ENCODE data around the gene NAALADL2.
"Not testable (repeated sequence)": the region's sequence is repeated elsewhere in the genome, so short reads cannot be mapped to it uniquely, and the experiment has no call there.

NAALADL2 gene

DNA sequence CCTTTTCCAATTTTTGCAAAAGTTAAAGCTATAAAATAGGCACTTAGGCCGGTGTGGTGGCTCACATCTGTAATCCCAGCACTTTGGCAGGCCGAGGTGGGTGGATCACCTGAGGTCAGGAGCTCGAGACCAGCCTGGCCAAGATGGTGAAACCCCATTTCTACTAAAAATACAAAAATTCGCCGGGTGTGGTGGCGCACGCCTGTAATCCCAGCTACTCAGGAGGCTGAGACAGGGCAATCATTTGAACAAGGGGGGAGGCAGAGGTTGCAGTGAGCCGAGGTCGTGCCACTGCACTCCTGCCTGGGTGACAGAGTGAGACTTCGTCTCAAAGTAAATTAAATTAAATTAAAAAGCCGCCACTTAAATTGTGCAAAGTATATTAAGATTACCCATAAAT, 412.3 kb downstream of the NAALADL2 start:
- H3K9me3 ChIP-seq (ENCODE audit: insufficient read depth, low read depth, low read length); H3K23ac ChIP-seq (ENCODE audit: low read length); H4K12ac ChIP-seq (ENCODE audit: low read depth, low read length); H4K91ac ChIP-seq (ENCODE audit: low read depth, low read length); H2BK12ac ChIP-seq (ENCODE audit: low read length); H3K4me2 ChIP-seq (ENCODE audit: low read length); H2AFZ ChIP-seq (ENCODE audit: insufficient read depth, low read length, poor library complexity); H4K8ac ChIP-seq (ENCODE audit: low read depth, low read length); H3K14ac ChIP-seq (ENCODE audit: low read length); H3K9ac ChIP-seq (ENCODE audit: low read length); H2AK5ac ChIP-seq (ENCODE audit: low read length); H3K4me1 ChIP-seq (ENCODE audit: control insufficient read depth in 1 of 2, insufficient read depth in 2 of 2, low read length in 2 of 2); H2BK5ac ChIP-seq (ENCODE audit: low read depth, low read length, poor library complexity); H3K27me3 ChIP-seq (ENCODE audit: insufficient read depth, low read length); H3K36me3 ChIP-seq (ENCODE audit: control insufficient read depth in 1 of 2, insufficient read depth in 2 of 2, low read length in 2 of 2); H3K18ac ChIP-seq (ENCODE audit: low read length); DNase-seq; H3K79me1 ChIP-seq (ENCODE audit: low read length); H3K27ac ChIP-seq (ENCODE audit: low read depth, low read length); H3K4ac ChIP-seq (ENCODE audit: low read depth, low read length); H2BK120ac ChIP-seq (ENCODE audit: insufficient read depth, low read length, poor library complexity); H3K4me3 ChIP-seq (ENCODE audit: low read depth, low read length); H3K79me2 ChIP-seq (ENCODE audit: control insufficient read depth, insufficient read depth, low read length, poor library complexity): not testable (repeated sequence)
- no CpG with 5 or more reads among the region's 11 CpGs for WGBS (ENCODE audit: extremely low coverage, insufficient coverage, insufficient read length)

DNA sequence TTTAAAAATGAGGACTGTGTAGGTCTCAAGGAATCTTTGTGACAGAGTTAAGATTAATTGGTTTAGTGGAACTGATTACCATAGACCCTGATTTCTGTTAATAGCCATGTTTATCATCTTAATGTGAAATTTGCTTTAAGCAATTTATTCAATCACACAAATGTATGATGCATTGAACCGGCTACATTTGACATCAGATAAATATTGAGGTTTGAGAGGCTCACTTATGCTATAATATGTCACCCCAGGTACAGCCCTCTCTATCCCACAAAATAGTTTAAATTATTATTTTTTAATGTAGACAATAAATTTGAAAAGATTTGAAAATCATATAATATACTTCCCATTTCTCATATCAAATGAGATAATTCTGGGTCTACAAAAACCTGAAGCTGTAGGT, 413.3 kb downstream of the NAALADL2 start:
- Histone ChIP-seq H3K23ac (ENCODE audit: low read length) (no peak overlapping the region), H3K27ac (ENCODE audit: low read depth, low read length) (no peak overlapping the region), H3K14ac (ENCODE audit: low read length) (no peak overlapping the region), H3K4me3 (ENCODE audit: low read depth, low read length) (no peak overlapping the region), H3K27me3 (ENCODE audit: insufficient read depth, low read length) (no peaks in the 10 kb centered on the region), H4K91ac (ENCODE audit: low read depth, low read length) (no peak overlapping the region), H3K4ac (ENCODE audit: low read depth, low read length) (no peak overlapping the region), H3K36me3 (ENCODE audit: control insufficient read depth in 1 of 2, insufficient read depth in 2 of 2, low read length in 2 of 2) (no peaks in the 10 kb centered on the region), H3K18ac (ENCODE audit: low read length) (no peak overlapping the region), H3K4me1 (ENCODE audit: control insufficient read depth in 1 of 2, insufficient read depth in 2 of 2, low read length in 2 of 2) (no peaks in the 10 kb centered on the region), H2BK5ac (ENCODE audit: low read depth, low read length, poor library complexity) (no peak overlapping the region), H3K79me2 (ENCODE audit: control insufficient read depth, insufficient read depth, low read length, poor library complexity) (no peaks in the 10 kb centered on the region), H4K8ac (ENCODE audit: low read depth, low read length) (no peak overlapping the region), H2BK120ac (ENCODE audit: insufficient read depth, low read length, poor library complexity) (no peak overlapping the region), H3K9me3 (ENCODE audit: insufficient read depth, low read depth, low read length) (no peaks in the 10 kb centered on the region), H3K9ac (ENCODE audit: low read length) (no peak overlapping the region), H2BK12ac (ENCODE audit: low read length) (no peak overlapping the region), H4K12ac (ENCODE audit: low read depth, low read length) (no peak overlapping the region), H3K4me2 (ENCODE audit: low read length) (no peak overlapping the region), H2AFZ (ENCODE audit: insufficient read depth, low read length, poor library complexity) (no peak overlapping the region), H2AK5ac (ENCODE audit: low read length) (no peak overlapping the region), H3K79me1 (ENCODE audit: low read length) (no peaks in the 10 kb centered on the region)
- no peak for DNase-seq
- no CpG with 5 or more reads among the region's 1 CpG for WGBS (ENCODE audit: extremely low coverage, insufficient coverage, insufficient read length)

- H2BK120ac ChIP-seq (ENCODE audit: insufficient read depth, low read length, poor library complexity) = no peak overlapping the region
- no peaks in the 10 kb centered on the region for H3K79me1 ChIP-seq (ENCODE audit: low read length)
- no peak overlapping the region for H2BK12ac ChIP-seq (ENCODE audit: low read length)
- H3K79me2 ChIP-seq (ENCODE audit: control insufficient read depth, insufficient read depth, low read length, poor library complexity) = no peaks in the 10 kb centered on the region
- no peak overlapping the region for H3K14ac ChIP-seq (ENCODE audit: low read length)
- H2AK5ac ChIP-seq (ENCODE audit: low read length) = no peak overlapping the region
- no peak overlapping the region for H3K4me3 ChIP-seq (ENCODE audit: low read depth, low read length)
- H4K91ac ChIP-seq (ENCODE audit: low read depth, low read length) = no peak overlapping the region
- no CpG with 5 or more reads among the region's 4 CpGs for WGBS (ENCODE audit: extremely low coverage, insufficient coverage, insufficient read length)
- no peaks in the 10 kb centered on the region for H3K27me3 ChIP-seq (ENCODE audit: insufficient read depth, low read length)
- no peak overlapping the region for H4K12ac ChIP-seq (ENCODE audit: low read depth, low read length)
- H3K36me3 ChIP-seq (ENCODE audit: control insufficient read depth in 1 of 2, insufficient read depth in 2 of 2, low read length in 2 of 2) = no peaks in the 10 kb centered on the region
- no peak overlapping the region for H2BK5ac ChIP-seq (ENCODE audit: low read depth, low read length, poor library complexity)
- H3K4me2 ChIP-seq (ENCODE audit: low read length) = no peak overlapping the region
- H2AFZ ChIP-seq (ENCODE audit: insufficient read depth, low read length, poor library complexity) = no peak overlapping the region
- no peak for DNase-seq
- H3K9ac ChIP-seq (ENCODE audit: low read length) = no peak overlapping the region
- H3K23ac ChIP-seq (ENCODE audit: low read length) = no peak overlapping the region
- no peaks in the 10 kb centered on the region for H3K4me1 ChIP-seq (ENCODE audit: control insufficient read depth in 1 of 2, insufficient read depth in 2 of 2, low read length in 2 of 2)
- H3K9me3 ChIP-seq (ENCODE audit: insufficient read depth, low read depth, low read length) = no peaks in the 10 kb centered on the region
- no peak overlapping the region for H3K18ac ChIP-seq (ENCODE audit: low read length)
- no peak overlapping the region for H3K4ac ChIP-seq (ENCODE audit: low read depth, low read length)
- no peak overlapping the region for H4K8ac ChIP-seq (ENCODE audit: low read depth, low read length)
- no peak overlapping the region for H3K27ac ChIP-seq (ENCODE audit: low read depth, low read length)
These were observed 414.4 kb downstream of the NAALADL2 start for GRCh38 chr3:175273573-175273972.

- WGBS (ENCODE audit: extremely low coverage, insufficient coverage, insufficient read length) = no CpG with 5 or more reads among the region's 6 CpGs
- H3K4me1 ChIP-seq (ENCODE audit: control insufficient read depth in 1 of 2, insufficient read depth in 2 of 2, low read length in 2 of 2) = no peaks in the 10 kb centered on the region
- H2AK5ac ChIP-seq (ENCODE audit: low read length) = no peak overlapping the region
These were observed 414.9 kb downstream of the NAALADL2 start for GRCh38 chr3:175274056-175274455.

More at GRCh38 chr3:175274056-175274455, 414.9 kb downstream of the NAALADL2 start:
- Histone ChIP-seq H2BK120ac (ENCODE audit: insufficient read depth, low read length, poor library complexity) (no peak overlapping the region), H4K91ac (ENCODE audit: low read depth, low read length) (no peak overlapping the region), H3K79me1 (ENCODE audit: low read length) (no peaks in the 10 kb centered on the region), H3K4me3 (ENCODE audit: low read depth, low read length) (no peak overlapping the region), H2BK5ac (ENCODE audit: low read depth, low read length, poor library complexity) (no peak overlapping the region), H4K8ac (ENCODE audit: low read depth, low read length) (no peak overlapping the region), H2BK12ac (ENCODE audit: low read length) (no peak overlapping the region), H4K12ac (ENCODE audit: low read depth, low read length) (no peak overlapping the region), H3K27me3 (ENCODE audit: insufficient read depth, low read length) (no peaks in the 10 kb centered on the region), H3K9ac (ENCODE audit: low read length) (no peak overlapping the region), H2AFZ (ENCODE audit: insufficient read depth, low read length, poor library complexity) (no peak overlapping the region), H3K9me3 (ENCODE audit: insufficient read depth, low read depth, low read length) (no peaks in the 10 kb centered on the region), H3K4ac (ENCODE audit: low read depth, low read length) (no peak overlapping the region), H3K18ac (ENCODE audit: low read length) (no peak overlapping the region), H3K4me2 (ENCODE audit: low read length) (no peak overlapping the region), H3K14ac (ENCODE audit: low read length) (no peak overlapping the region), H3K23ac (ENCODE audit: low read length) (no peak overlapping the region), H3K27ac (ENCODE audit: low read depth, low read length) (no peak overlapping the region), H3K36me3 (ENCODE audit: control insufficient read depth in 1 of 2, insufficient read depth in 2 of 2, low read length in 2 of 2) (no peaks in the 10 kb centered on the region), H3K79me2 (ENCODE audit: control insufficient read depth, insufficient read depth, low read length, poor library complexity) (no peaks in the 10 kb centered on the region)
- no peak for DNase-seq

Measured in trophoblast cell (in vitro differentiated cells and primary cell).